Mesothelial cell of epicardium (in vitro differentiated cells): ENCODE data around the gene BMP8A. TPM values are rescaled to one million over a fixed set of nuclear protein-coding genes. Genes with fewer than 3 reads are reported as not detected.
"Not testable (repeated sequence)": the region's sequence is repeated elsewhere in the genome, so short reads cannot be mapped to it uniquely, and the experiment has no call there.

ENCODE experiments used
- DNase-seq, 2 experiments: peaks; one replicate each; pipeline ENCODE4 v3.0.0; 2021; ENCODE audit warnings: low spot score in 2 of 2; ENCODE audit not compliant: unreplicated experiment in 2 of 2
- H3K27ac Mint-ChIP-seq: 2 replicates; pipeline ENCODE4 v1.8.0; 2021; ENCODE audit warnings: mixed read lengths
- H3K27me3 Mint-ChIP-seq: 2 replicates; pipeline ENCODE4 v1.8.0; 2021; ENCODE audit warnings: low read depth, mixed read lengths
- H3K36me3 Mint-ChIP-seq: 2 replicates; pipeline ENCODE4 v1.8.0; 2021; ENCODE audit warnings: mixed read lengths
- H3K4me1 Mint-ChIP-seq: 2 replicates; pipeline ENCODE4 v1.8.0; 2021; ENCODE audit warnings: mixed read lengths
- H3K4me3 Mint-ChIP-seq: 2 replicates; pipeline ENCODE4 v1.8.0; 2021; ENCODE audit warnings: mild to moderate bottlenecking, moderate library complexity, mixed read lengths
- H3K9me3 Mint-ChIP-seq: 2 replicates; pipeline ENCODE4 v1.8.0; 2021; ENCODE audit warnings: mixed read lengths
- CTCF ChIP-seq: fragments of 200-600 bp; sonication (generic); IDR thresholded peaks from one replicate; pipeline ENCODE4 v1.5.0; 2021; ENCODE audit warnings: antibody characterized with exemption; ENCODE audit not compliant: unreplicated experiment
- total RNA-seq: library from RNA; stranded (reverse); gene quantifications from 3 replicates; pipeline ENCODE4 v1.2.1, GENCODE V29; 2021

Gene BMP8A
- total RNA-seq, 1 donor from 2014 or later, result not detected

- H3K27me3 Mint-ChIP-seq, result peaks cover 10% of the 10 kb centered on the region
Measured at GRCh38 chr1:39500862-39501389, 9.5 kb downstream of the BMP8A start.

GRCh38 chr1:39501666-39502065 is 10.2 kb downstream of the BMP8A start:
- H3K4me3 Mint-ChIP-seq, result no peak overlapping the region
- peaks cover 4% of the 10 kb centered on the region for H3K9me3 Mint-ChIP-seq
- no peak for DNase-seq
- no peak for TF ChIP-seq CTCF
- peaks cover 3% of the 10 kb centered on the region for H3K36me3 Mint-ChIP-seq
- H3K4me1 Mint-ChIP-seq, result no peaks in the 10 kb centered on the region
- H3K27me3 Mint-ChIP-seq, result peaks cover 6% of the 10 kb centered on the region
- no peak overlapping the region for H3K27ac Mint-ChIP-seq

More at GRCh38 chr1:39500862-39501389, 9.5 kb downstream of the BMP8A start:
- Mint-ChIP-seq H3K4me3 (no peak overlapping the region), H3K27ac (no peak overlapping the region), H3K9me3 (peaks cover 4% of the 10 kb centered on the region), H3K4me1 (no peaks in the 10 kb centered on the region), H3K36me3 (peaks cover 3% of the 10 kb centered on the region)
- no peak for TF ChIP-seq CTCF
- DNase-seq, result no peak

- H3K4me1 Mint-ChIP-seq, DNase-seq, H3K9me3 Mint-ChIP-seq, H3K27ac Mint-ChIP-seq, H3K4me3 Mint-ChIP-seq, H3K36me3 Mint-ChIP-seq: not testable (repeated sequence)
- peaks cover 12% of the 10 kb centered on the region for H3K27me3 Mint-ChIP-seq
Measured at GRCh38 chr1:39504436-39504835, 13.0 kb downstream of the BMP8A start.

GRCh38 chr1:39505289-39505688 is 13.9 kb downstream of the BMP8A start:
- Mint-ChIP-seq H3K36me3 (peaks cover 3% of the 10 kb centered on the region), H3K27ac (no peak overlapping the region), H3K27me3 (peaks cover 14% of the 10 kb centered on the region), H3K4me3 (no peak overlapping the region), H3K4me1 (no peaks in the 10 kb centered on the region), H3K9me3 (peaks cover 4% of the 10 kb centered on the region)
- TF ChIP-seq CTCF, result no peak
- DNase-seq, result no peak

GRCh38 chr1:39507230-39507928 is 15.9 kb downstream of the BMP8A start:
- H3K4me1 Mint-ChIP-seq, result no peaks in the 10 kb centered on the region
- H3K27me3 Mint-ChIP-seq, result peaks cover 14% of the 10 kb centered on the region
- peaks cover 1% of the 10 kb centered on the region for H3K36me3 Mint-ChIP-seq
- peaks cover 1% of the 10 kb centered on the region for H3K9me3 Mint-ChIP-seq
- TF ChIP-seq CTCF, result no peak
- H3K4me3 Mint-ChIP-seq, result no peak overlapping the region
- DNase-seq, result no peak
- H3K27ac Mint-ChIP-seq, result no peak overlapping the region

GRCh38 chr1:39508266-39508665 is 16.8 kb downstream of the BMP8A start:
- Mint-ChIP-seq H3K27ac (no peak overlapping the region), H3K4me3 (no peak overlapping the region)

More at GRCh38 chr1:39508266-39508665, 16.8 kb downstream of the BMP8A start:
- H3K4me1 Mint-ChIP-seq, result no peaks in the 10 kb centered on the region
- H3K36me3 Mint-ChIP-seq, result no peaks in the 10 kb centered on the region
- DNase-seq, result no peak
- TF ChIP-seq CTCF, result no peak
- no peaks in the 10 kb centered on the region for H3K9me3 Mint-ChIP-seq
- H3K27me3 Mint-ChIP-seq, result peaks cover 14% of the 10 kb centered on the region
